Mesodermal cell (in vitro differentiated cells): ENCODE measurements around the gene NAALADL2.

Source experiments
- H3K27ac ChIP-seq: 2 replicates; pipeline ENCODE4 v1.7.0; 2013; ENCODE audit warnings: mild to moderate bottlenecking, low read depth, low read length, moderate library complexity; ENCODE audit not compliant: severe bottlenecking
- H3K36me3 ChIP-seq: 2 replicates; pipeline ENCODE4 v1.7.1; 2013; ENCODE audit warnings: mild to moderate bottlenecking, low read length, moderate library complexity; ENCODE audit not compliant: control insufficient read depth, insufficient read depth
- H3K4me1 ChIP-seq: one replicate; pipeline ENCODE4 v1.7.1; 2013; ENCODE audit warnings: mild to moderate bottlenecking, low read length; ENCODE audit not compliant: insufficient read depth, control insufficient read depth, poor library complexity, severe bottlenecking
- H3K4me3 ChIP-seq: 2 replicates; pipeline ENCODE4 v1.7.0; 2013; ENCODE audit warnings: low read length, control low read depth, mild to moderate bottlenecking; ENCODE audit not compliant: insufficient read depth, poor library complexity, severe bottlenecking; ENCODE audit errors: extremely low read depth
- H3K9me3 ChIP-seq: 2 replicates; pipeline ENCODE4 v1.7.1; 2013; ENCODE audit warnings: mild to moderate bottlenecking, low read length, moderate library complexity; ENCODE audit not compliant: control insufficient read depth
- whole genome bisulfite sequencing, 2 experiments: methylation state at CpG; one replicate each; pipeline ENCODE4 v1.1.5; 2013; ENCODE audit warnings: missing lambda C conversion rate in 2 of 2; ENCODE audit not compliant: insufficient coverage in 2 of 2; 5-methylcytosine and 5-hydroxymethylcytosine counted together

The NAALADL2 gene

DNA sequence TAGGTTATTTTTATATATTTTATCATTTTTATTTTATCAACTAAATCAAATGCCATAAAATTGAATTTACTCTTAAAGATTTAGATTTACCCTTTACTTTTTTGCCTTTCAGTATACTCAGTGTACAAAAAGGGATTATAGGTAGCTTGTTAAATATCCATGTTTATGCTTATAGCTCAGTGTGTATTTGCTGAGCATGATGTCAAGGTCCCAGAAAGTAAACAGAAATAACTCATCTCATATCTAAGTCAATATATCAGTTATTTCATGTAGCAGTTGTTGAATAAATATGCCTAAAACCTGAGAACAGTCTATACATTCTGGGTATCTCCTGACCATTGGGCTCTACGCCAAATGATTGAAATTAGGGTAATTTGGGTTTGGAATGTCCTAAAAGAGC, 693.8 kb downstream of the NAALADL2 start:
- Histone ChIP-seq H3K36me3 (no peaks in the 10 kb centered on the region), H3K27ac (no peak overlapping the region), H3K9me3 (no peaks in the 10 kb centered on the region), H3K4me3 (no peak overlapping the region), H3K4me1 (no peaks in the 10 kb centered on the region)
- no CpG with 5 or more reads among the region's 1 CpG for WGBS, 2 experiments

DNA sequence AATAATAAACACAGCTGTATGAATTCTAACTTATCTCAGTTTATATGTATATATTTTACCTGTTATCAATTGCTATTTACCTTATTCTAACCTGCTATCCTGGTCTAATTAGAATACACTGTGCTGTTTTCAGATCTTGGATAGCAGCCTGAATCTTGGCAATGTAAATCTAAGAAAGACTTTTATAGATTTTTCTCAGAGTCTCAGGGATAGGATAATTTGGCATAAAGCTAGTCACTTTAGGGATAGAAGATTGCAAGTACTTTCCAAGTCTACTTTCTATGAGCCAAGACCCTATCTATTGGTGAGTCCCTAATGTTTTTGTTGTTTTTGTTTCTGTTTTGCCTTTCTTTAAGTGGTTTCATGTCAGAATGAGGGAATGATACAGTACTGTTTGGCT, 695.7 kb downstream of the NAALADL2 start:
- H3K9me3 ChIP-seq, result no peaks in the 10 kb centered on the region
- H3K36me3 ChIP-seq, result no peaks in the 10 kb centered on the region
- no peaks in the 10 kb centered on the region for H3K4me1 ChIP-seq
- H3K27ac ChIP-seq, result no peak overlapping the region
- H3K4me3 ChIP-seq, result no peak overlapping the region

DNA sequence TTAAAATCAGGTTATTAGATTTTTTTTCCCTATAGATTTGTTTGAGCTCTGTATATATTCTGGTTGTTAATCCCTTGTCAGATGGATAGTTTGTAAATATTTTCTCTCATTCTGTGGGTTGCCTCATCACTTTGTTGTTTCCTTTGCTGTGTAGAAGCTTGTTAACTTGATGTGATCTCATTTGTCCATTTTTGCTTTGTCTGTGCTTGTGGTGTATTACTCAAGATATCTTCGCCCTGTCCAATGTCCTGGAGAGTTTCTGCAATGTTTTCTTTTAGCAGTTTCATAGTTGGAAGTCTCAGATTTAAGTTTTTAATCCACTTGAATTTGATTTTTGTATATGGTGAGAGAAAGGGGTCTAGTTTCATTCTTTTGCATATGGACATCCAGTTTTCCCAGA, 699.1 kb downstream of the NAALADL2 start:
- H3K9me3 ChIP-seq, result no peaks in the 10 kb centered on the region
- no peaks in the 10 kb centered on the region for H3K4me1 ChIP-seq
- 100% methylated on average over 1 of the region's 1 CpG; no CpG with 5 or more reads in 1 of the 2 experiments for WGBS, 2 experiments
- H3K36me3 ChIP-seq, result no peaks in the 10 kb centered on the region
- H3K4me3 ChIP-seq, result no peak overlapping the region
- H3K27ac ChIP-seq, result no peak overlapping the region

DNA sequence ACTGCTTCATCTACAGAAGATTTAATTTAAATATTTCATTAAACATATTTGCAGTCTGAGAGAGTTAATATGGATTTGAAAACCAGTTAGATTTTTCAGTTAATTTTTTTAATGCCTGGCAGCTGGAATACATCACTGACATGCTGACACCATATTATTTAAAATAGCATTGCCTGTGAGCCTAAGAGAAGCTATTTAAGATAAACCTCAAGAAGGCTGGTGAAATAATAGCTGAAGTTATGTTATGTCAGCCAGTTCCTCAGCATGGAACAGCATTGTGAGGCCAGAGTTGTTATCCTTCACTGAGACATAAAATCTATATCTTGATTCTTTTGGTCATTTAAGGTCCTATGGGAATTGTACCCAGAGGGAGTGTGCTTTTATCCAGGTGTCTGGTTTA, 705.2 kb downstream of the NAALADL2 start:
- Histone ChIP-seq H3K27ac (no peak overlapping the region), H3K9me3 (no peaks in the 10 kb centered on the region), H3K36me3 (no peaks in the 10 kb centered on the region), H3K4me1 (no peaks in the 10 kb centered on the region), H3K4me3 (no peak overlapping the region)

DNA sequence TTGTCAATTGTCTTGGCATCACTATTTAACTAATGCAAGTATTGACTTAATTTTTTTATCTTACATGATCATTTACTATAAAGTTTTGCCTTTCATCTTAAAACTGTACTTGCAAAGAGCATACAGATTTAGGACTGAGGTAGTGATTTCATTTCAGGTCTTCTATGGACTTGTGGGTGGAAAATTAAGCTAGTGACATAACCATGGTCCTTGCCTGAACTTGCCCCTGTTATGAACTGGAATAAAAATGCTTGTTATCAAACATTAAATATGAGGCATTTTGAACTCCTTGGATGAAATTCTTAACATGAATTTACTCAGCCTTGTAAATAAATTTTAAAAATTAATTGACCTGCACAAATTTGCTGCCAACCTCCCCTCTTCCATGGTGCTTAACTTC, 712.0 kb downstream of the NAALADL2 start:
- Histone ChIP-seq H3K9me3 (no peaks in the 10 kb centered on the region), H3K27ac (no peak overlapping the region), H3K4me3 (no peak overlapping the region), H3K36me3 (no peaks in the 10 kb centered on the region), H3K4me1 (no peaks in the 10 kb centered on the region)

DNA sequence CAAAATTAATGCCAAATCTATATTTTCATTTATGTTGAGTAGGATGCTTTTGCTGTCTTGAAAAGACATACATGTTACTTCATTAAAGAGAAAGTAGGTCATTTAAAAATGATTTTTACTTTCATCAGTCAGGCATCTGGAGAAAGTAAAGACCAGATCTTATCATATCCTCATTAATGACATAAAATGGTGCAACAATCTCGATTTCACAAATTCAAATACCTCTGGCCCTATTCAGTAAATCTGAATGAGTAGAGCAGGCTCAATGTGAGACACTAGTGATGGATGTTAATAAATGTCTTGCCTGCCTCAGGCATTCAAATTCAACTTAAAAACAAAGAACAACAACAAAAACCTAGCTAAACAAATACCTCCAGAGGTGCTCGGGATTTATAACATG, 714.1 kb downstream of the NAALADL2 start:
- WGBS, 2 experiments, result 80% methylated on average over 1 of the region's 2 CpGs; no CpG with 5 or more reads in 1 of the 2 experiments
- Histone ChIP-seq H3K36me3 (no peaks in the 10 kb centered on the region), H3K4me3 (no peak overlapping the region), H3K4me1 (no peaks in the 10 kb centered on the region), H3K27ac (no peak overlapping the region), H3K9me3 (no peaks in the 10 kb centered on the region)

DNA sequence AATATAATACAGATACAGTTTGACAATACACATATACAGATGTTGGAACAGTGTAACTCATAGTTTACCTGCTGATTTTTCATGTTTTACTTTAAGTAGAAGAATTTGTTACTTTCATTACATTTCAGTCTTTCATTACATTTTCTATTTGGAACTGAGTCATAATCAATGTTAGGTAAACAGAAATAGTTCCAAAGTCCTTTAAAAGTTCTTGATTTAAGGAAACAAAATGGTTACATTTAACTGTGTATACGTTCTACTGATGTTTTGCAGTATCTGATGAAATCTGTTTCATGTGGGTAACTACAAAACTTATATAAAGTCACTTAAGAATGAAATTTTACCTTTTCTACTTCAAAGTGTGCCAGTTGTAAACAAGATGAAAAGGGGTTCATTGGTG, 721.2 kb downstream of the NAALADL2 start:
- Histone ChIP-seq H3K27ac (no peak overlapping the region), H3K9me3 (no peaks in the 10 kb centered on the region), H3K4me1 (no peaks in the 10 kb centered on the region), H3K36me3 (no peaks in the 10 kb centered on the region), H3K4me3 (no peak overlapping the region)
- WGBS, 2 experiments, result no CpG with 5 or more reads among the region's 1 CpG

DNA sequence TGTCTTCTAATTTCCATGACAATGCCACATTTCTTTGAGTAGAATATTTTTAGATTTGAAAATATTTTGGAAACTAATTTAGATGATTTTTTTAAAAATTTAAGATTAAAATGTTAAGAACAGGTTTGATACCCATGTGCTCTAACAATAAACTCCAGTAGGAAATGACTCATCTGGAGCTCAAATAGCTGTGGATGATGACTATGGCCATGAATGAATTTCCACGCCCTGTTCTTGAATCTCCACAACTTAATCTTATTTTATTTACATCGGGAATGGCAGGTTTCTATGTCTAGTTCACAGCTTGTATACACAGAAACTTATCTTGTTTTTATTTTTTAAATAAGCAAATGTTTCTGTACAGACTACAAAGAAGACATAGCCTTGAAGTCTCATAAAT, 726.8 kb downstream of the NAALADL2 start:
- Histone ChIP-seq H3K36me3 (no peaks in the 10 kb centered on the region), H3K4me1 (peaks cover 3% of the 10 kb centered on the region), H3K27ac (no peak overlapping the region), H3K9me3 (no peaks in the 10 kb centered on the region), H3K4me3 (no peak overlapping the region)
- WGBS, 2 experiments, result no CpG with 5 or more reads among the region's 2 CpGs

DNA sequence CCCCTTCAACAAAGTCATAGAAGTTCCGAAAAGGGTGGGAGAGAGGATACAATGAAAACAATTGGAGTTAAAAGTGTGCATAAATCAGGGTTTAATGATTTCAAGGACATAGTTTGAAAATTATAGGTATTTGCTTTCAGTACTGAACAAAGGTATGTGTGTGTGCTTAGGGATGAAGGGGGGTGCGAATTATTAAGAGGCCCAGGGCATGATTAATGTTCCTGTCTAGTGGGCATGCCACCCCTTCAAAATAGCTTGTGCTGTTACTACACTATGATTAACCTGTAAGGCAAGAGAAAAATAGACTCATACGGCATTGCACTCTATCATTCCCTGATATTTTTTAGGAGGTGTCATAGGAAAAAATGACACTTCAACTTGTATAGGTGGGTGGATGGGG, 731.6 kb downstream of the NAALADL2 start:
- Histone ChIP-seq H3K27ac (no peak overlapping the region), H3K36me3 (no peaks in the 10 kb centered on the region), H3K4me1 (peaks cover 3% of the 10 kb centered on the region), H3K9me3 (peaks cover 8% of the 10 kb centered on the region), H3K4me3 (no peak overlapping the region)
- 90 to 100% methylated on average over 1 to 2 of the region's 3 CpGs for WGBS, 2 experiments

DNA sequence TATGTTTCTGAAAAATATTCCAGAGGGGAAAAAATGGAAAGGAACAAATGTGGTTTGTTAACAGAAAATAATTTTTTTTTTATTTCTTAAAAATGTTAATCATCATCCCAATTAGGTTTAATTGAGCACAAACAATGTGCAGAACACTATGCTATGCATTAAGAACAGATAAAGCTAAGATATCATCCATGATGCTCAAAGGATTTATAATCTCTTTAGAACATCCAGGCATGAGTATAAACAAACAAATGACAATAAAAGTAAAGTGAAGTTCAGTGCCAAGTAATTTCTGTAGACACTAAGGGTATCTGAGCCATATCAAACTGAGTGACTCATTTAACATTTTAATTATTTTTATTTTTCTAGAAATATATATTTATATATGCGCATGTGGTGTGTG, 732.2 kb downstream of the NAALADL2 start:
- no peak overlapping the region for H3K4me3 ChIP-seq
- no peak overlapping the region for H3K27ac ChIP-seq
- H3K36me3 ChIP-seq, result no peaks in the 10 kb centered on the region
- H3K4me1 ChIP-seq, result no peaks in the 10 kb centered on the region
- H3K9me3 ChIP-seq, result peaks cover 8% of the 10 kb centered on the region
- no CpG with 5 or more reads among the region's 1 CpG for WGBS, 2 experiments

DNA sequence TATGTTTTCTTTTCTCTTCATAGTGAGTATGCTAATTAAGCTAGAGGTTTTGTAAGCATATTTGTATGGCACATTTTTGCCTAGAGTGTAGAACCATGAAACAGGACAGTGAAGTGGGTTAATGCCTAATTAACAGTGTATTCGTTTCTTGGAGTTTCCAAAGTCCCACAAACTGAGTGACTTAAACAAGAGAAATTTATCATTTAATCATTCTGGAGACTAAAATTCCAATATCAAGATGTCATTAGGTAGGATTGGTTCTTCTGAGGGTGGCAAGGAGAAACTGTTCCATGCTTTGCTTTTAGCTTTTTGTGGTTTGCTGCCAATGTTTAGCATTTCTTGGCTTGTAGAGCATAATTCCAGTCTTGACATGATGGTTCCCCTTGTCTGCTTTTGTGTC, 734.2 kb downstream of the NAALADL2 start:
- no CpG with 5 or more reads among the region's 1 CpG for WGBS, 2 experiments

DNA sequence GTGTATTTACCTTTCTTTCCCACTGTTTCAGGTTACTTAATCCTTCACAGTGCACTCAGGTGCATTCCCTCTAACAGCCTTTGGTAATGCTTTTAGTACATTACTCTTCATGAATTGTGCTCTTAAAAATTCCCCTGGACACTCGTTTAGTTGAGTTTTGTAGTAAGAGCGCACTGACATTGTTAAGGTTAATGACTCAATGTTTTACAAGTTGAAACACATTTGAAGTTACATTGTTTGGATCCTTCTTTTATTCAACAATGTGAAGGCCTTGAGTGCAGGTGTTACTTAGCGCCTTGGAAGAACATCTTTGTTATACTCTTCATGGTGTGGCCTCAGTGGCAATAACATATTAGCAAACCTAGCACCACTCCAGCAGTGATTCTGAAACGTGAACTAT, 739.6 kb downstream of the NAALADL2 start:
- no peaks in the 10 kb centered on the region for H3K36me3 ChIP-seq
- WGBS, 2 experiments, result 91% methylated on average over 3 of the region's 4 CpGs; no CpG with 5 or more reads in 1 of the 2 experiments
- H3K9me3 ChIP-seq, result peaks cover 8% of the 10 kb centered on the region
- no peak overlapping the region for H3K27ac ChIP-seq
- no peak overlapping the region for H3K4me3 ChIP-seq
- H3K4me1 ChIP-seq, result no peaks in the 10 kb centered on the region

More for the DNA sequence above, 734.2 kb downstream of the NAALADL2 start:
- peaks cover 8% of the 10 kb centered on the region for H3K9me3 ChIP-seq
- H3K4me1 ChIP-seq, result no peaks in the 10 kb centered on the region
- H3K36me3 ChIP-seq, result no peaks in the 10 kb centered on the region
- H3K27ac ChIP-seq, result no peak overlapping the region
- no peak overlapping the region for H3K4me3 ChIP-seq
